ENCODE measurements around the gene TRAPPC1. TPM values are rescaled to one million over a fixed set of nuclear protein-coding genes. Genes with fewer than 3 reads are reported as not detected.

The TRAPPC1 gene
- total and polyA plus RNA-seq, 8 donors: 20.2 to 148 (median 75.0) TPM

DNA sequence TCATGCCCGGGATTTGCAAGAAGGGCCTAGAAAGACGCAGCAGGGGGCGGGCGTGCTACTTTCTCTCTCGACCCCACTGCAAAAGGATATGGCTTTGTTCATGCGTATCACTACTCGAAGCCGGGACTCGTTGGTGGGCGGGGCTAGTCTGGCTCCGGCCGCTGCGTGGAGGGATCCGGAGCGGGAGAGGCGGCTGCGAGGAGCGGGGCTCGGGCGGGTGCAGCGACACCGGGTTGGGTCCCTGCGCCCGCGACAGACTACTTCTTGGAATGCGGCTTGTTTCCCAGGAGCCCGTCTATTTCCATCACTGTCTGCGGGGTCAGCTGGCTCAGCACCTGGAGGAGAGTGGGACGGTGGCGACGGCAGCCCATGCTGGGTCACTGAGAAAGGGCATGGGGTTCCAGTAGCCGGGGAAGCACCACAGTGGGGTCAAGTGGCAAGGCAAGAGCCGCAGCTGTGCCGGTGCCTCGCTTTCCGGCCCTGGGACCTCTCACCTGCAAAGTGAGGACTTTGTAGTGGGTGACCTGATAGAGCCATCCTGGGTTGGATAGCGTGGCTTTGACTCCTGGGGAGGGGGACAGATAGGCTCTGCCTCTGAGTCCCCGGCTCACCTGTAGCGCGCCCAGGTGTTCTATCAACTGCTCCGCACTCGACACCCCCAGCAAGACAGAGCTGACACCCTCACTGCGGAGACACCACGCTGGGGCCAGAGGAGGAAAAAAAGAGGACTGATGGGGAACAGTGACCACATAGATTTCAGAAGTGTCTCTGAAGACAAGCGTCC, 8.7 kb downstream of the TRAPPC1 start:
- H3K4me3 ChIP-seq: peak overlapping the region; percentile 44 to 55 (median 46)
- peak; percentile 89 to 97 for DNase-seq
- intact Hi-C loops (cut with DNase I; ENCODE audit: low total_unique reads): no loop called here
- TF ChIP-seq EP300 (IDR thresholded peaks at IDR 0.05) (no peak), POLR2AphosphoS5 (IDR thresholded peaks at IDR 0.05) (peak; percentile 77 to 88 (median 79)), POLR2A (IDR thresholded peaks at IDR 0.05) (peak in 2 of 4 donors; percentile 50 to 59)
- TF ChIP-seq, protein P1, sequence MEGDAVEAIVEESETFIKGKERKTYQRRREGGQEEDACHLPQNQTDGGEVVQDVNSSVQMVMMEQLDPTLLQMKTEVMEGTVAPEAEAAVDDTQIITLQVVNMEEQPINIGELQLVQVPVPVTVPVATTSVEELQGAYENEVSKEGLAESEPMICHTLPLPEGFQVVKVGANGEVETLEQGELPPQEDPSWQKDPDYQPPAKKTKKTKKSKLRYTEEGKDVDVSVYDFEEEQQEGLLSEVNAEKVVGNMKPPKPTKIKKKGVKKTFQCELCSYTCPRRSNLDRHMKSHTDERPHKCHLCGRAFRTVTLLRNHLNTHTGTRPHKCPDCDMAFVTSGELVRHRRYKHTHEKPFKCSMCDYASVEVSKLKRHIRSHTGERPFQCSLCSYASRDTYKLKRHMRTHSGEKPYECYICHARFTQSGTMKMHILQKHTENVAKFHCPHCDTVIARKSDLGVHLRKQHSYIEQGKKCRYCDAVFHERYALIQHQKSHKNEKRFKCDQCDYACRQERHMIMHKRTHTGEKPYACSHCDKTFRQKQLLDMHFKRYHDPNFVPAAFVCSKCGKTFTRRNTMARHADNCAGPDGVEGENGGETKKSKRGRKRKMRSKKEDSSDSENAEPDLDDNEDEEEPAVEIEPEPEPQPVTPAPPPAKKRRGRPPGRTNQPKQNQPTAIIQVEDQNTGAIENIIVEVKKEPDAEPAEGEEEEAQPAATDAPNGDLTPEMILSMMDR (IDR thresholded peaks at IDR 0.05): no peak
- no peaks in the 10 kb centered on the region for H3K27me3 ChIP-seq
- peak overlapping the region; percentile 37 to 83 (median 70) for H3K27ac ChIP-seq
- H3K9me3 ChIP-seq: no peaks in the 10 kb centered on the region
- peaks cover 0 to under 1% (median 0%) of the 10 kb centered on the region in 4 donors for H3K36me3 ChIP-seq
- WGBS, 5 donors: 18 to 29% (median 20%) methylated on average over 21 to 45 of the region's 45 CpGs
- H3K4me1 ChIP-seq: peaks cover 12 to 15% (median 15%) of the 10 kb centered on the region in 4 donors

DNA sequence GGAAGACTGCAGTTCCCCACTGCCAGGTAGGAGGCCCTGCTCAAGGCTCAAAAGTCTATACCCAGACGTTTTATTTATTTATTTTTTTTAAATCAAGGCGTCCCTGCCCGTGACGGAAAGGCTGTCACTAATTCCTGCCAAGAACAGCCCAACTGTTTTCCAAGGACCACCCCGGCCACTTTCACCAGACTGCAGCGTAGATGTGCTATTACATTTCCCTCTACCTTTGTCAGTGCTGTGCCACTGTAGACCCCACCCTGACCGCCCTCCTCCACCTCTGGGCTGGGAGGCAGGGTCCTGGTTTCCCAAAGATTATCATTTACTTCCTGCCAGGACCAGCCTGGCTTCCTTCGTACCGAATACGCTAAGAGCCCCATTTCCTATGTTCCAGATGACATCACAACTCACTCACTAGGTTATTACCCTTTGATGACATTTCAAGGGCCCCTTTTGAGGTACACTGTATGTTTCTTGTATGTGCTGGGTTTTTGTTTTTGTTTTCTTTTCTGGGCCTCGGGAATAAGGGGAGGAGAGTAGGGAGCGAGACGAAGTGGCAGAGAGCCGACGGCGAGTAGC, 9.4 kb downstream of the TRAPPC1 start:
- Histone ChIP-seq H3K27ac (peak overlapping the region; percentile 37 to 83 (median 70)), H3K27me3 (no peaks in the 10 kb centered on the region), H3K4me3 (peak overlapping the region; percentile 44 to 55 (median 46)), H3K9me3 (no peaks in the 10 kb centered on the region), H3K4me1 (peaks cover 12 to 15% (median 15%) of the 10 kb centered on the region in 4 donors), H3K36me3 (no peaks in the 10 kb centered on the region)
- no peak for TF ChIP-seq EP300 (IDR thresholded peaks at IDR 0.05)
- TF ChIP-seq, protein P1 (IDR thresholded peaks at IDR 0.05): no peak
- TF ChIP-seq POLR2A (IDR thresholded peaks at IDR 0.05): no peak
- TF ChIP-seq POLR2AphosphoS5 (IDR thresholded peaks at IDR 0.05): no peak
- intact Hi-C loops (cut with DNase I; ENCODE audit: low total_unique reads): no loop called here
- 25 to 33% (median 30%) methylated on average over 16 of the region's 16 CpGs for WGBS, 5 donors
- DNase-seq: no peak

DNA sequence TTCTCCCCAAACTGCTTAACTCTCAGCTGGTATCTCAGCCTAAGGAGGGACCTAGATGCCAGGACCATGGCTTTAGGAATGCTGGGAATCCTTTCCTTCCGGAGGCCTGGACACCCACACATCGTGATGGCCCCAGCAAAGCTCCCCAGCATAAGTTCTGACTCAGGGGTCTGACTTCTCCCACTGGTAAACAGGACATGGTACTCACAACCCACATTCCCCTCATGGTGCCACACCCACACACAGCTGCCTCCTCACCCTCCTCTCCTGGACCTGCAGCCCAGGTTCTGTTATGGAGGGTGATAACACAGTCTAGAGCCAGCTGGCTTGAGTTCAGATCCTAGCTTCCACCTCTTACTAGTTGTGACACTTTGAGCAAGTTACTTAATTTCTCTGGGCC, 14.9 kb downstream of the TRAPPC1 start:
- no peak overlapping the region for H3K4me3 ChIP-seq
- no peaks in the 10 kb centered on the region for H3K9me3 ChIP-seq
- 55 to 83% (median 82%) methylated on average over 2 of the region's 2 CpGs for WGBS, 5 donors

DNA sequence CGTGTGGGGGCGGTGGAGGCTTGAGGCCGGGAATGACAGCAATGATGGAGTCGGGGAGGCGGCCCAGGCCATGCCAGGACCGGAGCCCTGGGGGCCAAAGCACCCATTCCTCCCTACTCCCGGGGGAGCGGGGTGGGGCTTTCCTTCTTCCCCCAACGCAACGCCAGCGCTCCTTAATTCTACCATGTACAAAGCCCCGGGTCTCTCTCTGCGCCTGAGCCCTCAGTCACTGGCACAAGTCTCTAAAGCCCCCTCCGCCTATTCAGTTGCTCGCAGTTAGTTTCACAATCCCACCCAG, 15.4 kb downstream of the TRAPPC1 start:
- WGBS, 5 donors: 35 to 62% (median 40%) methylated on average over 9 to 15 of the region's 15 CpGs
- H3K4me1 ChIP-seq: peaks cover 20 to 48% (median 38%) of the 10 kb centered on the region in 4 donors
- H3K9me3 ChIP-seq: no peaks in the 10 kb centered on the region
- no peak for DNase-seq
- TF ChIP-seq EP300 (IDR thresholded peaks at IDR 0.05) (no peak), POLR2AphosphoS5 (IDR thresholded peaks at IDR 0.05) (no peak), POLR2A (IDR thresholded peaks at IDR 0.05) (no peak)
- TF ChIP-seq, protein P1 (IDR thresholded peaks at IDR 0.05): no peak
- no peaks in the 10 kb centered on the region for H3K27me3 ChIP-seq
- H3K27ac ChIP-seq: peak overlapping the region; percentile 89 to 96 (median 93)
- H3K36me3 ChIP-seq: peaks cover 0 to 11% (median 10%) of the 10 kb centered on the region in 4 donors
- peak overlapping the region; percentile 56 to 67 (median 61) for H3K4me3 ChIP-seq
- intact Hi-C loops (cut with DNase I; ENCODE audit: low total_unique reads): no loop called here

More for the DNA sequence above, 14.9 kb downstream of the TRAPPC1 start:
- intact Hi-C loops (cut with DNase I; ENCODE audit: low total_unique reads): no loop called here
- H3K27ac ChIP-seq: peak overlapping the region in 4 of 5 donors; percentile 89 to 96 (median 92)
- H3K36me3 ChIP-seq: peaks cover 0 to 6% (median 5%) of the 10 kb centered on the region in 4 donors
- DNase-seq: peak in 1 of 2 donors; percentile 42
- H3K4me1 ChIP-seq: peaks cover 20 to 48% (median 38%) of the 10 kb centered on the region in 4 donors
- H3K27me3 ChIP-seq: no peaks in the 10 kb centered on the region
- TF ChIP-seq POLR2AphosphoS5 (IDR thresholded peaks at IDR 0.05) (no peak), EP300 (IDR thresholded peaks at IDR 0.05) (no peak)
- TF ChIP-seq, protein P1 (IDR thresholded peaks at IDR 0.05): no peak

Data from stomach (tissue), 9 donors.